H1 (cell line): ENCODE data around the gene CD72. TPM values are rescaled to one million over a fixed set of nuclear protein-coding genes. Genes with fewer than 3 reads are reported as not detected.

ENCODE experiments used
- CTCF ChIA-PET: fragments of 300-600 bp; sonication (Branson Sonifier 250); formaldehyde crosslinking; loops from one replicate; lab custom pipeline; 2021; ENCODE audit not compliant: partially characterized antibody; lab: Charles Lee
- POLR2A ChIA-PET: fragments of 300-600 bp; sonication (Branson Sonifier 250); formaldehyde crosslinking; loops from one replicate; lab custom pipeline; 2021; ENCODE audit warnings: inconsistent platforms; ENCODE audit not compliant: partially characterized antibody; lab: Charles Lee
- DNase-seq, 2 experiments: peaks; one replicate each; pipeline versions ENCODE4 v3.0.0 to v3.0.0-alpha.2; 2010 to 2022; ENCODE audit warnings: low spot score in 2 of 2, low read depth in 1 of 2, mixed read lengths in 1 of 2
- FAIRE-seq: peaks from 2 replicates; lab custom pipeline; 2011; peaks lifted over from hg19 to GRCh38; lab: Jason Lieb, UNC
- H2AFZ ChIP-seq: 2 replicates; pipeline ENCODE4 v1.8.1; 2012; ENCODE audit warnings: low read length, inconsistent platforms
- H2AK5ac ChIP-seq: 2 replicates; pipeline ENCODE4 v1.6.1; 2013; ENCODE audit warnings: low read depth, low read length
- H2BK120ac ChIP-seq: replicated peaks from 2 replicates; pipeline ENCODE3; 2013; ENCODE audit warnings: low read depth, low read length, inconsistent platforms
- H2BK12ac ChIP-seq: 2 replicates; pipeline ENCODE4 v1.6.1; 2013; ENCODE audit warnings: low read depth, low read length
- H2BK15ac ChIP-seq: 2 replicates; pipeline ENCODE4 v1.6.1; 2013; ENCODE audit warnings: low read length
- H2BK20ac ChIP-seq: 2 replicates; pipeline ENCODE4 v1.6.1; 2013; ENCODE audit warnings: low read length
- H2BK5ac ChIP-seq: 2 replicates; pipeline ENCODE4 v1.6.1; 2013; ENCODE audit warnings: low read depth, low read length
- H3K14ac ChIP-seq: 2 replicates; pipeline ENCODE4 v1.6.1; 2013; ENCODE audit warnings: inconsistent platforms; ENCODE audit not compliant: insufficient read length
- H3K18ac ChIP-seq: 2 replicates; pipeline ENCODE4 v1.6.1; 2013; ENCODE audit warnings: low read length; ENCODE audit errors: extremely low read depth
- H3K23ac ChIP-seq: 2 replicates; pipeline ENCODE4 v1.6.1; 2013; ENCODE audit warnings: inconsistent platforms; ENCODE audit not compliant: insufficient read length
- H3K23me2 ChIP-seq: 2 replicates; pipeline ENCODE4 v1.6.1; 2013; ENCODE audit warnings: low read depth, low read length
- H3K27ac ChIP-seq: 2 replicates; pipeline ENCODE4 v1.6.1; 2011; ENCODE audit warnings: low read depth, low read length, inconsistent platforms
- H3K27me3 ChIP-seq, 4 experiments: replicated peaks in 1 of 4; 1 replicate in 1 of 4; 2 replicates in 3 of 4; pipeline versions ENCODE4 v1.6.1 to v1.8.1; 2011 to 2013; ENCODE audit warnings: low read length in 3 of 4, mild to moderate bottlenecking in 3 of 4, inconsistent platforms in 2 of 4, mixed read lengths in 2 of 4, moderate library complexity in 1 of 4; ENCODE audit not compliant: control insufficient read depth in 3 of 4, insufficient read depth in 3 of 4; ENCODE audit errors: extremely low read depth in 1 of 4
- H3K36me3 ChIP-seq, 4 experiments: 2 replicates each; pipeline versions ENCODE4 v1.6.1 to v1.8.1; 2011 to 2013; ENCODE audit warnings: mild to moderate bottlenecking in 4 of 4, low read length in 3 of 4, moderate library complexity in 2 of 4, control low read depth in 1 of 4, inconsistent platforms in 1 of 4; ENCODE audit not compliant: insufficient read depth in 4 of 4, control insufficient read depth in 2 of 4
- H3K4ac ChIP-seq: replicated peaks from 2 replicates; pipeline ENCODE3; 2013; ENCODE audit warnings: low read length, low read depth, mixed read lengths, inconsistent platforms; ENCODE audit not compliant: insufficient read length
- H3K4me1 ChIP-seq, 4 experiments: replicated peaks in 1 of 4; 1 replicate in 1 of 4; 2 replicates in 3 of 4; pipeline versions ENCODE4 v1.6.1 to v1.8.1; 2011 to 2013; ENCODE audit warnings: low read length in 3 of 4, inconsistent platforms in 2 of 4, mixed read lengths in 1 of 4; ENCODE audit not compliant: insufficient read depth in 4 of 4, control insufficient read depth in 3 of 4
- H3K4me2 ChIP-seq, 2 experiments: 2 replicates each; pipeline versions ENCODE4 v1.6.1 to v1.8.1; 2011 to 2013; ENCODE audit warnings: low read depth in 2 of 2, low read length in 2 of 2, control low read depth in 1 of 2, inconsistent platforms in 1 of 2, mild to moderate bottlenecking in 1 of 2; ENCODE audit not compliant: insufficient read depth in 1 of 2
- H3K4me3 ChIP-seq, 4 experiments: fragments of 200-600, 300-600 bp in 1 of 4; sonication (generic), shearing (Covaris generic), sonication (Bioruptor Twin) in 1 of 4; 2 replicates each; pipeline versions ENCODE4 v1.5.1 to v1.8.1; 2011 to 2016; ENCODE audit warnings: low read length in 4 of 4, low read depth in 3 of 4, control low read depth in 2 of 4, inconsistent platforms in 2 of 4, mild to moderate bottlenecking in 2 of 4, mixed read lengths in 1 of 4, moderate library complexity in 1 of 4; ENCODE audit not compliant: insufficient read depth in 2 of 4; ENCODE audit errors: extremely low read depth in 1 of 4
- H3K56ac ChIP-seq: replicated peaks from 2 replicates; pipeline ENCODE3; 2013; ENCODE audit warnings: low read depth, mild to moderate bottlenecking, mixed read lengths, low read length, inconsistent platforms; ENCODE audit not compliant: insufficient read length
- H3K79me1 ChIP-seq: 2 replicates; pipeline ENCODE4 v1.6.1; 2013; ENCODE audit warnings: low read depth, low read length, control low read depth
- H3K79me2 ChIP-seq, 2 experiments: 2 replicates each; pipeline versions ENCODE4 v1.6.1 to v1.8.1; 2012 to 2013; ENCODE audit warnings: low read length in 2 of 2, mild to moderate bottlenecking in 2 of 2, inconsistent platforms in 1 of 2; ENCODE audit not compliant: insufficient read depth in 2 of 2, control insufficient read depth in 1 of 2
- H3K9ac ChIP-seq, 4 experiments: replicated peaks in 1 of 4; 1 replicate in 1 of 4; 2 replicates in 3 of 4; pipeline versions ENCODE4 v1.6.1 to v1.8.1; 2011 to 2013; ENCODE audit warnings: low read depth in 3 of 4, low read length in 3 of 4, control low read depth in 2 of 4, mild to moderate bottlenecking in 2 of 4, moderate library complexity in 2 of 4, inconsistent platforms in 1 of 4; ENCODE audit errors: extremely low read depth in 1 of 4
- H3K9me3 ChIP-seq, 2 experiments: 2 replicates each; pipeline versions ENCODE4 v1.6.1 to v1.8.1; 2012 to 2013; ENCODE audit warnings: mild to moderate bottlenecking in 2 of 2, moderate library complexity in 2 of 2, control low read depth in 1 of 2, inconsistent platforms in 1 of 2, low read depth in 1 of 2, low read length in 1 of 2, mixed read lengths in 1 of 2; ENCODE audit not compliant: insufficient read depth in 2 of 2
- H4K20me1 ChIP-seq, 2 experiments: replicated peaks in 1 of 2; 2 replicates each; pipeline versions ENCODE3 to v1.8.1; 2011 to 2013; ENCODE audit warnings: inconsistent platforms in 2 of 2, low read length in 2 of 2, mild to moderate bottlenecking in 1 of 2; ENCODE audit not compliant: insufficient read depth in 2 of 2, control insufficient read depth in 1 of 2
- H4K5ac ChIP-seq: 2 replicates; pipeline ENCODE4 v1.6.1; 2013; ENCODE audit warnings: low read length, low read depth, mixed read lengths, inconsistent platforms; ENCODE audit not compliant: insufficient read length
- H4K8ac ChIP-seq: 2 replicates; pipeline ENCODE4 v1.8.0; 2013; ENCODE audit warnings: mild to moderate bottlenecking, moderate library complexity, low read length, inconsistent platforms; ENCODE audit not compliant: insufficient read depth; ENCODE audit errors: extremely low read depth
- H4K91ac ChIP-seq: replicated peaks from 2 replicates; pipeline ENCODE3; 2013; ENCODE audit warnings: low read length, mixed read lengths, inconsistent platforms; ENCODE audit not compliant: insufficient read length
- BCL11A ChIP-seq, 2 experiments: IDR thresholded peaks; one replicate each; pipeline ENCODE4 v1.6.1; 2011; ENCODE audit warnings: low read depth in 2 of 2, low read length in 2 of 2, mild to moderate bottlenecking in 2 of 2
- CHD2 ChIP-seq: IDR thresholded peaks from 2 replicates; pipeline ENCODE4 v1.6.1; 2012; ENCODE audit warnings: low read length, improper control_type of control experiment
- CTBP2 ChIP-seq: IDR thresholded peaks from 2 replicates; pipeline ENCODE4 v1.7.0; 2011; ENCODE audit warnings: borderline replicate concordance, mild to moderate bottlenecking, moderate library complexity, mixed read lengths, low read length; ENCODE audit not compliant: insufficient read depth, insufficient read length
- EGR1 ChIP-seq: IDR thresholded peaks from 2 replicates; pipeline ENCODE4 v1.6.1; 2011; ENCODE audit warnings: low read depth, low read length, borderline replicate concordance
- EZH2 ChIP-seq: fragments of 200-600 bp; sonication (generic); IDR thresholded peaks from 2 replicates; pipeline ENCODE4 v1.7.1; 2012; ENCODE audit warnings: low read depth, mild to moderate bottlenecking, moderate library complexity, low read length, inconsistent platforms; ENCODE audit not compliant: severe bottlenecking
- GABPA ChIP-seq: IDR thresholded peaks from 2 replicates; pipeline ENCODE4 v1.6.1; 2011; ENCODE audit warnings: mild to moderate bottlenecking, low read length, moderate library complexity, borderline replicate concordance; ENCODE audit not compliant: insufficient read depth
- HDAC2 ChIP-seq, 2 experiments: fragments of 300-600 bp in 1 of 2; sonication (generic) in 1 of 2; IDR thresholded peaks; 2 replicates each; pipeline ENCODE4 v1.6.1; 2011 to 2012; ENCODE audit warnings: low read depth in 2 of 2, low read length in 2 of 2, mild to moderate bottlenecking in 2 of 2, moderate library complexity in 2 of 2, borderline replicate concordance in 1 of 2, inconsistent platforms in 1 of 2
- MAFK ChIP-seq: IDR thresholded peaks from 2 replicates; pipeline ENCODE4 v1.6.1; 2012; ENCODE audit warnings: low read depth, mild to moderate bottlenecking, improper control_type of control experiment, low read length
- POLR2A ChIP-seq, 2 experiments: IDR thresholded peaks; 1 replicate in 1 of 2; 2 replicates in 1 of 2; pipeline ENCODE4 v1.6.1; 2011; ENCODE audit warnings: low read depth in 2 of 2, low read length in 2 of 2, mild to moderate bottlenecking in 2 of 2; ENCODE audit errors: control extremely low read depth in 1 of 2
- RFX5 ChIP-seq: IDR thresholded peaks from 2 replicates; pipeline ENCODE4 v1.6.1; 2011; ENCODE audit warnings: low read depth, low read length, improper control_type of control experiment, borderline replicate concordance
- SIN3A ChIP-seq, 2 experiments: IDR thresholded peaks in 1 of 2; conservative IDR thresholded peaks in 1 of 2; 2 replicates each; pipeline ENCODE4 v1.6.1; 2011 to 2012; ENCODE audit warnings: low read length in 2 of 2, improper control_type of control experiment in 1 of 2, low read depth in 1 of 2, mild to moderate bottlenecking in 1 of 2
- TAF1 ChIP-seq: IDR thresholded peaks from 2 replicates; pipeline ENCODE4 v1.6.1; 2011; ENCODE audit warnings: mild to moderate bottlenecking, low read depth, low read length
- TBP ChIP-seq: IDR thresholded peaks from 2 replicates; pipeline ENCODE4 v1.6.1; 2011; ENCODE audit warnings: low read depth, low read length, improper control_type of control experiment
- TCF12 ChIP-seq: IDR thresholded peaks from 2 replicates; pipeline ENCODE4 v1.6.1; 2011; ENCODE audit warnings: low read depth, mild to moderate bottlenecking, low read length
- WGBS, 2 experiments: shearing (Covaris generic) in 1 of 2; methylation state at CpG; one replicate each; pipeline versions ENCODE4 v1.1.6 to v1.1.7; 2013 to 2015; ENCODE audit warnings: low lambda C conversion rate in 2 of 2, mixed read lengths in 2 of 2, inconsistent platforms in 1 of 2, low coverage in 1 of 2, missing lambda C conversion rate in 1 of 2; ENCODE audit not compliant: insufficient replicate concordance in 2 of 2, insufficient coverage in 1 of 2, insufficient read length in 1 of 2; ENCODE audit errors: extremely low coverage in 1 of 2, missing lambda C conversion rate in 1 of 2; 5-methylcytosine and 5-hydroxymethylcytosine counted together
- polyA plus RNA-seq, 7 experiments: library from polyadenylated mRNA; depleted of rRNA in 3 of 7; stranded (reverse) in 5 of 7; unstranded in 2 of 7; fragments of >200 nt in 5 of 7; fragments of 200-250 nt in 2 of 7; gene quantifications; 1 replicate in 5 of 7; 2 replicates in 1 of 7; 4 replicates in 1 of 7; pipeline versions ENCODE4 v1.2.1 to v1.2.3, GENCODE V29; 2011 to 2013; ENCODE audit warnings: missing spikeins in 2 of 7, mixed read lengths in 2 of 7
- total RNA-seq: library from RNA; stranded (reverse); fragmentation: NEBNext Ultra II Directional; extraction: Animal tissue kit (Norgen Biotek cat#: 25700); gene quantifications from 2 replicates; pipeline ENCODE4 v1.2.1, GENCODE V29; 2021

The CD72 gene
- total and polyA plus RNA-seq, 2 of the 8 experiments (the other 6 are each of a cell fraction or from before 2014, with no cell fraction given): 4.0 to 4.5 TPM

DNA sequence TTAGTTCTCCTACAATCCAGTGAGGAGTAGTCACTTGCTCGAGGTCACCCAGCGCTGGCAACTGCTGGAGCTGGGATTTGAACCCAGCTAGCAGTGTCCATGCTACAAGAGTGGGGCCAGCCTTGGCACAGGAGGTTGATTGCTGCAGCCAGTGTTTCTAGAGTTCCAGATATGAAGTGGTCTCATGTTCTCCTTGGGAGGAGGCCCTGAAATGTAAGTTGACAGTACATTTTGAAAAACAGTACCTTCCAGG lies 40.7 kb upstream of the CD72 start:
- Histone ChIP-seq H3K18ac (no peak overlapping the region), H4K8ac (no peak overlapping the region), H3K23me2 (peaks cover 10% of the 10 kb centered on the region), H3K4me2 (peak overlapping the region; percentile 77 to 92), H4K20me1 (peaks cover 2 to 6% of the 10 kb centered on the region in 2 experiments), H3K23ac (no peak overlapping the region), H4K91ac (no peak overlapping the region), H3K9me3 (no peaks in the 10 kb centered on the region), H3K14ac (no peak overlapping the region), H2BK120ac (no peak overlapping the region), H3K79me2 (no peaks in the 10 kb centered on the region), H3K36me3 (peaks cover 6 to 32% (median 13%) of the 10 kb centered on the region in 4 experiments), H2AK5ac (no peak overlapping the region), H3K27me3 (peaks cover 0 to 7% (median 0%) of the 10 kb centered on the region in 4 experiments; a peak in 1 of 7 replicates), H3K4me1 (peaks cover 0 to 2% (median 0%) of the 10 kb centered on the region in 4 experiments; a peak in 4 of 7 replicates), H3K56ac (peak overlapping the region; percentile 36), H2BK12ac (0 out of 2 replicates have a peak overlapping the region, but pooled peaks have one; percentile 23), H2BK20ac (no peak overlapping the region), H3K27ac (peak overlapping the region; percentile 99; the same call in 1 of the 2 replicates), H4K5ac (no peak overlapping the region), H2AFZ (no peak overlapping the region), H3K4me3 (peak overlapping the region; percentile 70 to 92 (median 86)), H2BK15ac (no peak overlapping the region), H3K79me1 (peaks cover 2% of the 10 kb centered on the region; the same call in 1 of the 2 replicates), H2BK5ac (0 out of 2 replicates have a peak overlapping the region, but pooled peaks have one; percentile 94), H3K9ac (peak overlapping the region in 3 of 4 experiments; percentile 42 to 90 (median 88); a peak in 5 of 7 replicates), H3K4ac (no peak overlapping the region)
- no peak for DNase-seq
- 8% methylated on average over 2 of the region's 2 CpGs; no CpG with 5 or more reads in 1 of the 2 experiments for WGBS, 2 experiments
- ChIA-PET CTCF (interaction anchor here (0.9 to 15.9 kb wide), 11 partner anchors 11 to 97 kb away, joined by 3 to 347 read pairs (median 9); partner anchors contain the start of genes CA9, CREB3, SIT1 and TLN1), POLR2A (interaction anchor here (1.0 to 7.9 kb wide), 9 partner anchors 11 to 587 kb away, joined by 3 to 84 read pairs (median 6); partner anchors contain the start of genes CA9, TPM2 and VCP)
- FAIRE-seq: no peak
- TF ChIP-seq TBP (no peak), POLR2A (IDR thresholded peaks at IDR 0.05; ENCODE audit: control extremely low read depth in 1 of 2, low read depth in 2 of 2, low read length in 2 of 2) (no peak), SIN3A (conservative IDR thresholded peaks at IDR 0.05 in 1 of 2, IDR thresholded peaks at IDR 0.05 in 1 of 2; ENCODE audit: low read depth in 1 of 2, low read length in 2 of 2) (no peak), TAF1 (no peak), GABPA (no peak), EZH2 (no peak), RFX5 (no peak), CTBP2 (no peak), EGR1 (no peak), BCL11A (IDR thresholded peaks at IDR 0.05; ENCODE audit: low read depth in 2 of 2, low read length in 2 of 2) (no peak), MAFK (no peak), CHD2 (no peak), TCF12 (no peak), HDAC2 (IDR thresholded peaks at IDR 0.05; ENCODE audit: borderline replicate concordance in 1 of 2, low read depth in 2 of 2, low read length in 2 of 2) (no peak)
